HUES6 (cell line): ENCODE measurements around the gene ETV5.

Experiments used
- H3K27ac ChIP-seq: 2 replicates; pipeline ENCODE4 v1.7.0; 2013; ENCODE audit warnings: low read depth, mild to moderate bottlenecking, low read length, inconsistent platforms
- H3K27me3 ChIP-seq: 2 replicates; pipeline ENCODE4 v1.6.1; 2013; ENCODE audit warnings: low read length; ENCODE audit not compliant: control insufficient read depth, insufficient read depth
- H3K36me3 ChIP-seq: 2 replicates; pipeline ENCODE4 v1.6.1; 2013; ENCODE audit warnings: low read length; ENCODE audit not compliant: control insufficient read depth, insufficient read depth
- H3K4me1 ChIP-seq: 2 replicates; pipeline ENCODE4 v1.6.1; 2013; ENCODE audit warnings: low read length; ENCODE audit not compliant: control insufficient read depth, insufficient read depth
- H3K4me3 ChIP-seq: 2 replicates; pipeline ENCODE4 v1.5.1; 2013; ENCODE audit warnings: low read depth, low read length
- H3K9ac ChIP-seq: one replicate; pipeline ENCODE4 v1.6.1; 2013; ENCODE audit warnings: mild to moderate bottlenecking, low read length
- H3K9me3 ChIP-seq: 2 replicates; pipeline ENCODE4 v1.6.1; 2013; ENCODE audit warnings: low read depth, low read length; ENCODE audit not compliant: control insufficient read depth, insufficient read depth

The ETV5 gene

DNA sequence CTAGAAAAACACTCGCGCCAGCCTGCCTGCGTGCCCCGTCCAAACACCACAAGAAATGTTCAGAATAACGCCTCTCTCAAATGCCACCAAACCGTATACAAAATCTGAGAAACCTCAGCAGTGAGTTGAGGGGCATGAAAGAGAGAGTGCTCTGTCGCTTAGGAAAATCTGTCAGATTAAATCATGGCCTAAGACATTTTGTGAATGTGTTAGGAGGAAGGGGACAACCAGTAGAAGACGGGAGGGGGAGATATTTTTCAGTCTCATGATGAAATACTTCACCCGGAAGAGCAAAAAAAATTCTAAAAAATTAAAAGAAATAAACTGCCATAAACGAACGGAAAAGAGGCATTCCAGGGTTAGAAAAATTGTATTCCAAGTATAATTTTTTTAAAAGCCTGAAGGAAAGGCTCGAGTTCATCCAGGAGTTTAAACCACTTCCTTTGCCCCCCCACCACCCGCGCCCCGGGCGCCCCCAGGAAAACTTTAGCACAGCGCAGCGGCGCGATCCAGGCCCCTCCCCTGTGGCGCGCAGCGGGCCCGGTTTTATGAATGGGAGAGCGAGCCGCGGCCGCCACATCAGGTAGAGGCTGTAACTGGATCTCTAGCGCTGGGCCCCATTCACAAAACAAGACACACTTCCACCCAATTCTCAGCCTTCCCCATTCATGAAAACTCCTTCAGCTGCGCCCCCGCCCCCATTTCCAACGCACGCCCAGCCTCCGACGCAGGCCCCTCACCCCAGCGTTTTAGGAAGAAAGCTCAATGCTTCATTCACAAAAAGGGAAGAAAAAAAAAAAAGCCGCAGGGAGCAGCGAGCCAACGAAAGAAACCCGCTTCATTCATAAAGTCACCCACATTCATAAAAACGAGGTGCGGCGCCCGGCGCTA is 1.4 kb downstream of the ETV5 start:
- H3K27me3 ChIP-seq = peaks cover 54% of the 10 kb centered on the region
- peak overlapping the region; percentile 96 for H3K4me3 ChIP-seq
- no peak overlapping the region; the same call in 1 of the 2 replicates for H3K27ac ChIP-seq
- H3K9me3 ChIP-seq = no peaks in the 10 kb centered on the region
- H3K9ac ChIP-seq = peak overlapping the region; percentile 83
- H3K36me3 ChIP-seq = no peaks in the 10 kb centered on the region
- H3K4me1 ChIP-seq = peaks cover 42% of the 10 kb centered on the region

DNA sequence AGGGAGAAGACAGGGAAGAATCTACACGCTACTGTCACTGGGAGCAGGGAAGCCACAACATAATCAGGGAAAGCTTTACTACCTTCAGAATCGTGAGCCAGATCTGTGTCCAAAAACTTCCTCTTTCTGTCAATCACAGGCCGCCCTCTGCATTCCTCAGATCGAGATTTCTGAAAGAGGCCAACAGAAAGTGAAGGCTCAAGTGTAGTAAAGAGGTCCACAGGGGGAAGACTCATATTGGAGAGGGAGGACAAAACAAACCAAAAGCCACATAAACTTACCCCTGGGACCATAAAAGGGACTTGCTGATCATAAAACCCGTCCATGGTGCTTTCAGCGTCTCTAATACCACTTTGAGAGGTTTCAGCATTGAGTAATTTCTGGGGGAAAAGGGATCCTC is 3.3 kb downstream of the ETV5 start:
- H3K27ac ChIP-seq = no peak overlapping the region
- H3K27me3 ChIP-seq = peaks cover 39% of the 10 kb centered on the region

DNA sequence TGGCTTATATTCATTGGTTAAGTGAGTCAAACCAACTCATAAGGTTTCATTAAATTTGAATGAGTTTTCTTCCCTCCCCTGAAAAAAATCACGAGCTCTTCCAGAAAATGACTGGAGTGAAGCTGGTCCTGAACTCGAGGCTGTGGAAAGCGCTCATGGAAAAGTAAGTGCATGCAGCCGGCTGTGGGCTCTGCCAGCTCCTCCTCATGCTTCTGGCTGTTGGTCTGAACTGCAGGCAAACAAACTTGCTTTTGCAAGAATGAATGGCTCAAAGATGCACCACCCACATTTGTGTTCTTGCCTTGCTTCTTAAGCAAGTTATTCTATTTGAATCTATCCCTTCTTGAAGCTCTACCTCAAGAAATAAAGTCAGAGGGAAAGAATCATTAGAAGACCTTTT is 6.2 kb downstream of the ETV5 start:
- H3K9me3 ChIP-seq = no peaks in the 10 kb centered on the region
- no peak overlapping the region for H3K9ac ChIP-seq
- H3K36me3 ChIP-seq = no peaks in the 10 kb centered on the region
- H3K27me3 ChIP-seq = peaks cover 46% of the 10 kb centered on the region
- H3K27ac ChIP-seq = no peak overlapping the region
- no peak overlapping the region for H3K4me3 ChIP-seq
- H3K4me1 ChIP-seq = peaks cover 56% of the 10 kb centered on the region

More for the DNA sequence above, 3.3 kb downstream of the ETV5 start:
- Histone ChIP-seq H3K9me3 (no peaks in the 10 kb centered on the region), H3K4me3 (no peak overlapping the region), H3K36me3 (no peaks in the 10 kb centered on the region), H3K9ac (no peak overlapping the region), H3K4me1 (peaks cover 37% of the 10 kb centered on the region)

DNA sequence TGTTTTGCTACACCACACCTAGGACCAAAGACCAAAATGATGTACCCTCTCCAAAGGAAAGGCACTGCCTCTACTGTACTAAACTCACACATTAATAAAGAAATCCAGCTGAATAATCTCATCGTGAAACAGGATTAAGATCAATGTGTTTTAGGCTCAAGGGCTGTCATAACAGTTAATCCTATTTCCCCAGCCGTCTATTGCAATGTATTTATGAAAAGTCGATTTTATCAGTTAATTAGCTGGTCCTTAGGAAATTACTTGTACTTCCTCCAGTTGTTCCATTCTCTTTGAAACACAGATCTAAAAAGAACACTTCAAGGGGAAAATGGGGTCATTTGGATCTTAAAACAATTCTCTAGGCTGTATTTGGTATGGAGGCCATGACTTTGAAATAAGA is 8.5 kb downstream of the ETV5 start:
- no peaks in the 10 kb centered on the region; the same call in 1 of the 2 replicates for H3K36me3 ChIP-seq
- peaks cover 27% of the 10 kb centered on the region for H3K27me3 ChIP-seq
- H3K9me3 ChIP-seq = no peaks in the 10 kb centered on the region
- H3K9ac ChIP-seq = no peak overlapping the region
- H3K4me3 ChIP-seq = no peak overlapping the region
- H3K4me1 ChIP-seq = peaks cover 66% of the 10 kb centered on the region
- no peak overlapping the region for H3K27ac ChIP-seq

DNA sequence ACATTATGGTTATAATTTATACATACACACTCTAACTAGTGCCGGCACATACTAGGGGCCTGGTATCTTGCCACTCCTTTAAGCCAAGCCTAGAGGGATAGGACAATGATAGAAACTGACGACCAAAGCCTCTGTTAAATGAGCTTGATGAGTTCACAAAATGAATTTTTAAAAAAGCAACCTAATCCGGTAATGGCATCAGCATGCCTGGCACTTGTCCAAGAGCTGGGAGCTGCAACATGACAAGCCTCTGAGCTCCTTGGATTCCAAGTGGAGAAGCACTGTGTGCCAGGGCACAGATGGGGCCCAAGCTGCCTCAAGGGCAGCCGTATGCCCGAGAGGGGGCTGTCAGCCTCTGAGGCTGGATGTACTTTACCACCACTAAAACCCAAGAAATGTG is 9.7 kb downstream of the ETV5 start:
- Histone ChIP-seq H3K9me3 (no peaks in the 10 kb centered on the region), H3K36me3 (no peaks in the 10 kb centered on the region; the same call in 1 of the 2 replicates), H3K9ac (no peak overlapping the region), H3K4me3 (no peak overlapping the region), H3K27ac (no peak overlapping the region), H3K4me1 (peaks cover 63% of the 10 kb centered on the region), H3K27me3 (peaks cover 24% of the 10 kb centered on the region)

DNA sequence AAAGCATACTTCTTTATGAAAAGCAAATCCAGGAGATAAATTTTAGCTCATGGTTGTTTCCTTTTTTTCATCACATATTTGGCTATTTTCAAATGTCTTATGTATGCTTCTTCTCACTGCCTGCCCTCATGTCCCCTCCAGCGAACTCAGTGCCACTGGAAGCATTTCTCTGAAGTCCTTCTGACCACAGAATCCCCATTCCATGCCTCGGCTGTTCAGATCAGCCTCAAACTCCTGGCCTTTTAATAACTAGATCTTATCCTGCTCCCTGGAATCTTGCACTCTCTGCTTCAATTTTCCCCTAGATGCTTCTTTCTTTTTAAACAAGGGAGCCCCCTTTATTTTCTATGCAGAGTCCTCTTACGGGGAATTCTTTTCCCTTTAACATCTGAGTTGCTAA is 10.1 kb downstream of the ETV5 start:
- H3K9me3 ChIP-seq = no peaks in the 10 kb centered on the region
- H3K4me1 ChIP-seq = peaks cover 60% of the 10 kb centered on the region
- no peak overlapping the region for H3K27ac ChIP-seq
- peaks cover 24% of the 10 kb centered on the region for H3K27me3 ChIP-seq
- H3K4me3 ChIP-seq = peak overlapping the region; percentile 57
- H3K36me3 ChIP-seq = no peaks in the 10 kb centered on the region; the same call in 1 of the 2 replicates
- peak overlapping the region; percentile 49 for H3K9ac ChIP-seq

DNA sequence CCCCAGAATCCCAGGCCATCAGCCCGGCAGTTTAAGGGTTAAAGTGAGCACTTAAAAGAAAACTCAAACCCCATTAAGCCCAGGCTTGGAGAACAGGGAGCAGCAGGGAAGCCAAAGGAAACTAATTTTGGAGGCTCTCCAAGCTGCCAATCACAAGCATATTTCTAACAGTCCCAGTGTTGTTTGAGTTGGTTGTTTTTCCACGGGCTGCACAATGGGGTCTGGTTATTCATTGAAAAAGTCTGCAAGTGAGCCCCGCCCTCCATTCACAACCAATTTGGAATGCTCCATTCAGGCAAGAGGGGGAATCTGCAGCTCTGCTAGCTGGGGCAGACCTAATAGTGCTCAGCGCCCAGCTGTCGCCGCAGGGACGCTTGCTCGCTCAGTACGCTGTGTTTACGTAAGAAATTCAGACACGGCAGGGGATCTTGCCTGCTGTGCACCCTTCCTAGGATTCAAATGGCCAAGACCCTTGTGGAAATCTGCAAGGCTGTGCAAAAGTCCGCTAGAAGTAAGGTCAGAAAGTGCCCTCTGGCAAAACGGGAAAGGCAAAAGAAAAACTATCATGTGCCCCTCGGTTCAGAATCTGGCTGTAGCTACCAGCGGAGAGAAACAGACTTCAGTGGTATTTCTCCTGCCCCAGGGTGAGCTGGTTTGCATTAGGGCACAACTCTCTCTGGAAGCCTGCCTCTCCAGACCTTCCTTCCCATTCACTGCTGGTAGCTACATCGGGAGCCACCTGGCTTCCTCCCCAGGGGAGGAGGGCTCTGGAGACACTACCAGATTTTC is 11.0 kb downstream of the ETV5 start:
- peaks cover 24% of the 10 kb centered on the region for H3K27me3 ChIP-seq
- H3K27ac ChIP-seq = no peak overlapping the region; the same call in 1 of the 2 replicates
- peak overlapping the region; percentile 57 for H3K4me3 ChIP-seq
- H3K36me3 ChIP-seq = no peaks in the 10 kb centered on the region; the same call in 1 of the 2 replicates
- H3K4me1 ChIP-seq = peaks cover 60% of the 10 kb centered on the region
- H3K9me3 ChIP-seq = no peaks in the 10 kb centered on the region
- peak overlapping the region; percentile 49 for H3K9ac ChIP-seq

DNA sequence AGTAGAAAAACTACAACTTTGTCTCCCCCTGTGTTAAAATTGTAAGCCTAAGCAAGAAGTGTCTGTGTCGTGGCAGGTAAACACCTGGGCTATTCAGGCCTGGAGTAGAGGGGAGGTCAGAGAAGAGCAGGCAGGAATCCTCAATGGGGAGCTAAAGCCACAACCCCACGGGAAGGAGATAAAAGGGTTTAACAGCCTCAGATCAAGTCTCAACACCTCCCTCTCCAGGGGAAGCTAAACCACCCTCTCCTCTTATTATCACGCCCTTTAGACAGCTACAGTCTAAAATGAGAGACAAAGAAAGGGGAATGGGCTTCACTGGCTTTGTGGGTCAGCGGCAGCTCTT is 11.6 kb downstream of the ETV5 start:
- Histone ChIP-seq H3K36me3 (no peaks in the 10 kb centered on the region; the same call in 1 of the 2 replicates), H3K4me1 (peaks cover 57% of the 10 kb centered on the region), H3K9ac (peak overlapping the region; percentile 49), H3K9me3 (no peaks in the 10 kb centered on the region), H3K4me3 (peak overlapping the region; percentile 57), H3K27me3 (peaks cover 24% of the 10 kb centered on the region), H3K27ac (no peak overlapping the region)

DNA sequence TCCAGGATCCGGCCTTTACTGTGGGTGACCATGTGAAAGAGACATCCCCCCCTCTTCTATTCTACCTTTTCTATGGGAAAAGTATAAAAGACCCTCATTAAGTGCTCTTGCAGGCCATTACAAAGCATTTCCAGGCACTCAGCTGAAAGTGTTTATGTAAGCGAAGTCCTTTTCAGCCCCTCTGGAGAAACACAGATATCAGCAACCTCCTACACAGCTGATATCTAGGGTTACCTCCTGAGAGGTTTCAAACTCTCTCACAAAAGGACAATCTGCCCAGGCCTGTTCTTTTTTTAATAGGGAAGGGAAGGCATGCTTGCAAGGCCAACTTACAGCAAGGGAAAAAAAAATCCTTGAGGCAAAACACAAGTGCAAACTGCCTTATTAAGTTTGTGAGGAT is 12.6 kb downstream of the ETV5 start:
- H3K4me3 ChIP-seq = no peak overlapping the region
- peaks cover 57% of the 10 kb centered on the region for H3K4me1 ChIP-seq
- peaks cover 24% of the 10 kb centered on the region for H3K27me3 ChIP-seq
- H3K9me3 ChIP-seq = no peaks in the 10 kb centered on the region
- H3K36me3 ChIP-seq = no peaks in the 10 kb centered on the region; the same call in 1 of the 2 replicates
- H3K27ac ChIP-seq = no peak overlapping the region
- H3K9ac ChIP-seq = no peak overlapping the region

DNA sequence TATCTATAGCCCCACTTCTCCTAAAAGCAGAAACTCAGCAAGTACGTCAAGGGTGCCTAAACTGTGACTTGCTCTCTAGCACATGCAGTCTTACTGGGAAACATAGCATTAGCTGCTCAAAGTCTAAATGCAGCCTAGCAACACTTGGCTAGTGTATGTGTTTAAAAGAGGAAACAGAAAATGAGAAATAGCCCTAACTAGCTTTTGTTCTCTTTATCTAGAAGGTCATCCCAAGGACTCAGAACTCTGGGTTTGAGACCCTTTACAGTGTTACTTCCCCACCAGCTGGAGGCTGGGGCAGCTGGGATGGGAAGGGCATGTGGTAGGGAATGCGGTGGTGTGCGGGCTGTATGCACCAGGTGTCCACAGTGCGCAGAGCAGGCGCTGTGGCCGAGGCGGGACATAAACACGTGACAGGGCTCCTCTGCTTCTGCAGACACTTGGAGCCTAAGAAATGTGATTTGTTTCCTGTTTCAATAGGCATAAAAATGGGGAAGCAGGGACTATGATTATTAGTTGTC is 13.3 kb downstream of the ETV5 start:
- no peaks in the 10 kb centered on the region for H3K9me3 ChIP-seq
- peaks cover 57% of the 10 kb centered on the region for H3K4me1 ChIP-seq
- H3K4me3 ChIP-seq = no peak overlapping the region
- H3K27ac ChIP-seq = no peak overlapping the region
- no peaks in the 10 kb centered on the region; the same call in 1 of the 2 replicates for H3K36me3 ChIP-seq
- H3K9ac ChIP-seq = no peak overlapping the region
- peaks cover 20% of the 10 kb centered on the region for H3K27me3 ChIP-seq
